ENCODE measurements around the gene UQCRC2.

Gene UQCRC2

DNA sequence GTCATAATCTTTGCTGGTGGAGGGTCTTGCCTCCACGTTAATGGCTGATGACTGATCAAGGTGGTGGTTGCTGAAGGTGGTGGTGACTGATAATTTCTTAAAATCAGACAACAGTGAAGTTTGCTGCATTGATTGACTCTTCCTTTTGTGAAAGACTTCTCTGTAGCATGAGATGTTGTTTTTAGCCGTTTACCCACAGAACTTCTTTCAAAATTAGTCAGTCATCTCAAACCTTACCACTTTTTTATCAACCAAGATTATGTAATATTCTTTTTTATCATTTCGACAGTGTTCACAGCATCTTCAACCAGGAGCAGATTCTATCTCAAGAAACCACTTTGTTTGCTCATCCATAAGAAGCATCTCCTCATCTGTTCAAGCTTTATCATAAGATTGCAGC, 5.9 kb downstream of the UQCRC2 start:
- DNase-seq: no peak
- Histone ChIP-seq H4K20me1 (ENCODE audit: insufficient read depth, low read length) (no peaks in the 10 kb centered on the region), H3K4me2 (ENCODE audit: low read depth, low read length) (no peak overlapping the region), H3F3A (ENCODE audit: insufficient read depth, low read length) (no peaks in the 10 kb centered on the region), H3K36me3 (replicated peaks; ENCODE audit: insufficient read depth, low read length) (peaks cover 13% of the 10 kb centered on the region; the same call in 1 of the 2 replicates), H3K4me1 (ENCODE audit: low read length) (peaks cover 9% of the 10 kb centered on the region; the same call in 1 of the 2 replicates), H3K79me2 (ENCODE audit: low read length) (peaks cover 39% of the 10 kb centered on the region), H3K9me3 (replicated peaks; ENCODE audit: insufficient read depth, low read length) (no peaks in the 10 kb centered on the region), H3K9me2 (replicated peaks; ENCODE audit: insufficient read depth, low read length) (no peaks in the 10 kb centered on the region), H3K9ac (ENCODE audit: low read length) (no peak overlapping the region), H3K27ac (ENCODE audit: low read length) (no peak overlapping the region), H2AFZ (ENCODE audit: low read length) (no peak overlapping the region), H3K27me3 (replicated peaks; ENCODE audit: insufficient read depth, low read length) (no peaks in the 10 kb centered on the region), H3K4me3 (ENCODE audit: low read length) (no peak overlapping the region)
- TF ChIP-seq EZH2 (optimal IDR thresholded peaks at IDR 0.05; ENCODE audit: low read depth, low read length) (no peak), EZH2phosphoT487 (IDR thresholded peaks at IDR 0.05; ENCODE audit: low read length) (no peak)
- TF ChIP-seq, protein P1, sequence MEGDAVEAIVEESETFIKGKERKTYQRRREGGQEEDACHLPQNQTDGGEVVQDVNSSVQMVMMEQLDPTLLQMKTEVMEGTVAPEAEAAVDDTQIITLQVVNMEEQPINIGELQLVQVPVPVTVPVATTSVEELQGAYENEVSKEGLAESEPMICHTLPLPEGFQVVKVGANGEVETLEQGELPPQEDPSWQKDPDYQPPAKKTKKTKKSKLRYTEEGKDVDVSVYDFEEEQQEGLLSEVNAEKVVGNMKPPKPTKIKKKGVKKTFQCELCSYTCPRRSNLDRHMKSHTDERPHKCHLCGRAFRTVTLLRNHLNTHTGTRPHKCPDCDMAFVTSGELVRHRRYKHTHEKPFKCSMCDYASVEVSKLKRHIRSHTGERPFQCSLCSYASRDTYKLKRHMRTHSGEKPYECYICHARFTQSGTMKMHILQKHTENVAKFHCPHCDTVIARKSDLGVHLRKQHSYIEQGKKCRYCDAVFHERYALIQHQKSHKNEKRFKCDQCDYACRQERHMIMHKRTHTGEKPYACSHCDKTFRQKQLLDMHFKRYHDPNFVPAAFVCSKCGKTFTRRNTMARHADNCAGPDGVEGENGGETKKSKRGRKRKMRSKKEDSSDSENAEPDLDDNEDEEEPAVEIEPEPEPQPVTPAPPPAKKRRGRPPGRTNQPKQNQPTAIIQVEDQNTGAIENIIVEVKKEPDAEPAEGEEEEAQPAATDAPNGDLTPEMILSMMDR (IDR thresholded peaks at IDR 0.05; ENCODE audit: low read length): no peak

DNA sequence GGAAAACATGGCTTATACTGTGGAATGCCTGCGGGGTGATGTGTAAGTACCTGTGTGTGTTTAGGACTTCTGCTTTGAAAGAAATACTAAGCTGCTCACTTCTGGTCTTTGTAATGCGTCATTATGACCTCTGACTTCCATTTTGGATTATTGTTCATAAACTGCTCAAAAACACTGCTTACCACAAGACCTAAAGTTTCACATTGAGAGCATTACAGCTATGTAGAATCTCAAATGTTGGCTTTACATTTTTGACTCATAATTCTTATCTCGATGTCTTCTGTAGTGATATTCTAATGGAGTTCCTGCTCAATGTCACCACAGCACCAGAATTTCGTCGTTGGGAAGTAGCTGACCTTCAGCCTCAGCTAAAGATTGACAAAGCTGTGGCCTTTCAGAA, 9.3 kb downstream of the UQCRC2 start:
- H3K9ac ChIP-seq (ENCODE audit: low read length): no peak overlapping the region
- H4K20me1 ChIP-seq (ENCODE audit: insufficient read depth, low read length): no peaks in the 10 kb centered on the region
- no peaks in the 10 kb centered on the region for H3K9me3 ChIP-seq (replicated peaks; ENCODE audit: insufficient read depth, low read length)
- no peak overlapping the region for H3K4me2 ChIP-seq (ENCODE audit: low read depth, low read length)
- no peak overlapping the region for H2AFZ ChIP-seq (ENCODE audit: low read length)
- no peaks in the 10 kb centered on the region for H3K27me3 ChIP-seq (replicated peaks; ENCODE audit: insufficient read depth, low read length)
- no peak for DNase-seq
- peaks cover 5% of the 10 kb centered on the region; the same call in 1 of the 2 replicates for H3K79me2 ChIP-seq (ENCODE audit: low read length)
- peaks cover 29% of the 10 kb centered on the region; the same call in 1 of the 2 replicates for H3K36me3 ChIP-seq (replicated peaks; ENCODE audit: insufficient read depth, low read length)
- H3K4me3 ChIP-seq (ENCODE audit: low read length): no peak overlapping the region
- no peaks in the 10 kb centered on the region for H3K4me1 ChIP-seq (ENCODE audit: low read length)
- no peaks in the 10 kb centered on the region for H3K9me2 ChIP-seq (replicated peaks; ENCODE audit: insufficient read depth, low read length)
- no peak for TF ChIP-seq EZH2phosphoT487 (IDR thresholded peaks at IDR 0.05; ENCODE audit: low read length)
- no peak for TF ChIP-seq EZH2 (optimal IDR thresholded peaks at IDR 0.05; ENCODE audit: low read depth, low read length)
- TF ChIP-seq, protein P1 (IDR thresholded peaks at IDR 0.05; ENCODE audit: low read length): no peak
- H3K27ac ChIP-seq (ENCODE audit: low read length): no peak overlapping the region
- 0 out of 2 replicates have a peak, but pooled peaks cover 3% of the 10 kb centered on the region for H3F3A ChIP-seq (ENCODE audit: insufficient read depth, low read length)

- no peak for DNase-seq
- H3K27ac ChIP-seq (ENCODE audit: low read length): no peak overlapping the region
- no peaks in the 10 kb centered on the region for H3K9me3 ChIP-seq (replicated peaks; ENCODE audit: insufficient read depth, low read length)
- no peak overlapping the region for H3K9ac ChIP-seq (ENCODE audit: low read length)
- TF ChIP-seq EZH2 (optimal IDR thresholded peaks at IDR 0.05; ENCODE audit: low read depth, low read length) (no peak), EZH2phosphoT487 (IDR thresholded peaks at IDR 0.05; ENCODE audit: low read length) (no peak)
- TF ChIP-seq, protein P1 (IDR thresholded peaks at IDR 0.05; ENCODE audit: low read length): no peak
- no peaks in the 10 kb centered on the region for H3K4me1 ChIP-seq (ENCODE audit: low read length)
- H2AFZ ChIP-seq (ENCODE audit: low read length): no peak overlapping the region
- H3K4me3 ChIP-seq (ENCODE audit: low read length): no peak overlapping the region
- H3F3A ChIP-seq (ENCODE audit: insufficient read depth, low read length): 0 out of 2 replicates have a peak, but pooled peaks cover 3% of the 10 kb centered on the region
- no peaks in the 10 kb centered on the region for H3K9me2 ChIP-seq (replicated peaks; ENCODE audit: insufficient read depth, low read length)
- H4K20me1 ChIP-seq (ENCODE audit: insufficient read depth, low read length): no peaks in the 10 kb centered on the region
- no peaks in the 10 kb centered on the region for H3K27me3 ChIP-seq (replicated peaks; ENCODE audit: insufficient read depth, low read length)
- H3K79me2 ChIP-seq (ENCODE audit: low read length): no peaks in the 10 kb centered on the region
- H3K36me3 ChIP-seq (replicated peaks; ENCODE audit: insufficient read depth, low read length): peaks cover 36% of the 10 kb centered on the region
- no peak overlapping the region for H3K4me2 ChIP-seq (ENCODE audit: low read depth, low read length)
These were observed 10.7 kb downstream of the UQCRC2 start for GRCh38 chr16:21963887-21964286.
